GM18498 (cell line): ENCODE measurements around the gene SLC37A2.
"Not testable (repeated sequence)": the region's sequence is repeated elsewhere in the genome, so short reads cannot be mapped to it uniquely, and the experiment has no call there.

Source experiments
- ATAC-seq: cut with Tn5 transposase; IDR thresholded peaks from one replicate; pipeline ENCODE4 v1.9.1; 2021; ENCODE audit warnings: mild to moderate bottlenecking, moderate library complexity; ENCODE audit not compliant: unreplicated experiment

SLC37A2 gene

GRCh38 chr11:125083312-125084056, 20.4 kb downstream of the SLC37A2 start:
- ATAC-seq = no peak

GRCh38 chr11:125084057-125084416, 20.9 kb downstream of the SLC37A2 start:
- ATAC-seq = no peak

DNA sequence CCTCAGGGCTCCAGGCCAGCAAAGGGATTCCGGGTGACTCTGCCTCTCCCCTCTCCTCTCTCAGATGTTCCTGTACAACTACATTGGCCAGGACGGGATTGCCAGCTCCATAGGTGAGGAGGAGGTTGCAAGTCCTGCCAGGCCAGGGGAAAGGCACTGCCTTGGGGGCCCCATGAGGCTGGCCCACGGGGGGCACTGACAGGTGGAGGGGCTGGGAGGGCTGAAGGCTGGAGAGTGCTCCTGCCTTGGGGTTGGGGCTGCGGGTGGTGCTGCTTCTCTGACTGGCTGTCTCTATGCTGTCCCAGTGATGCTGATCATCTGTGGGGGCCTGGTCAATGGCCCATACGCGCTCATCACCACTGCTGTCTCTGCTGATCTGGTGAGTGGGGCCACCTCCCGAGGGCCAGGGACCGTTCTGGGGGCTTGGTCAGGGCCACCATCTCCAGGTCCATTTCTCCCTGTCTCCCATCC, 21.7 kb downstream of the SLC37A2 start:
- no peak for ATAC-seq

GRCh38 chr11:125085301-125086081, 22.4 kb downstream of the SLC37A2 start:
- no peak for ATAC-seq

DNA sequence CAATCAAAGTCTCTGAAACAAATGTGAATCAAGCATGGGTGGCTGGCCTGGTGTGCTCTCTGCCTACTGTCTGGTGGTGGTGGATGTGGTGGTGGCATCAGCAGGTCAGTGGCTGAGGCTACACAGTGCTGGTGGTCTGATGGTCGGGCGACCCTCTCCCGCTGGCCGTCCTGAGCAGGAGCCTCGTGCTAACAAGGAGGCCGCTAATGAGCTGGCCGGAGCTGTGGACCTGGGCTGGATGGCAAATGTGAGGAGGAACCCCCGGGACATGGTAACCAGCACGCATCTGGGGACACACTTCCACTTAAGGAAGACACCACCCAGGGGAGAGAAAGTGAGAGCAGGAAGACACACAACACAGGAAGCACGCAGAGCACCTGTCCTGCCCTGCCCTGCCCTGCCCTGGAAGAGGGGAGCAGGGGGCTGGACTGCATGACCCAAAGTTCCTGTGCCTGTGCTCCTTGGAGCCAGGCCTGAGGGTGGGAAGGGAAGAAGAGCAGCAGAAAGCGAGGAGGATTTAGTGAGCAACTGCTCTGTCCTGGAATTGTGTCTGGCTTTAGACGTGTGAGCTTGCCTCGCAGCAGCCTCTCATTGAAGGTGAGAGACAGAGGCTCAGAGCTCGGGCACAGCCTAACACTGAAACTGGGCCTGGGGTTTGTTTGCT, 23.7 kb downstream of the SLC37A2 start:
- no peak for ATAC-seq

- ATAC-seq = no peak
These were observed 25.0 kb downstream of the SLC37A2 start for GRCh38 chr11:125088123-125088522.

GRCh38 chr11:125088576-125089455, 25.7 kb downstream of the SLC37A2 start:
- ATAC-seq = no peak

- ATAC-seq = not testable (repeated sequence)
These were observed 26.4 kb downstream of the SLC37A2 start for GRCh38 chr11:125089481-125089880.

GRCh38 chr11:125090151-125090550, 27.0 kb downstream of the SLC37A2 start:
- ATAC-seq = not testable (repeated sequence)

DNA sequence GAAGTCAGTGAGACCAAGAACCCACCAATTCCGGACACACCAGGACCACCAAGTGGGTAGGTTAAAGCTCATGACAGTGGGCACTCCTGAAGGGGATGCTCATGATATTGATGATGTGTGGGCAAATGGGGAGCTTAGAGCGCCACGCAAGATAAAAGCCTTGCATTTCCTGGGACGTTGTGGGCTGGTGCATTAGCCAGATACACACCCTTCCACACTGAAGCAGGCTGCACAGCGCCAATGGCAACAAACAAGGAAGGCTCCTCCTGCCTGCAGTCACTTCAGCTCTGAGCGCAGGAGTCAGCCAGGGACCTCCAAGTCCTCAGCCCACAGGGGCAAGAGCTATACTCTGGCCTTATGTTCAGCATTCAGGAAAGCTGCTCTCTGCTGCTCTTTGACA, 27.7 kb downstream of the SLC37A2 start:
- no peak for ATAC-seq

DNA sequence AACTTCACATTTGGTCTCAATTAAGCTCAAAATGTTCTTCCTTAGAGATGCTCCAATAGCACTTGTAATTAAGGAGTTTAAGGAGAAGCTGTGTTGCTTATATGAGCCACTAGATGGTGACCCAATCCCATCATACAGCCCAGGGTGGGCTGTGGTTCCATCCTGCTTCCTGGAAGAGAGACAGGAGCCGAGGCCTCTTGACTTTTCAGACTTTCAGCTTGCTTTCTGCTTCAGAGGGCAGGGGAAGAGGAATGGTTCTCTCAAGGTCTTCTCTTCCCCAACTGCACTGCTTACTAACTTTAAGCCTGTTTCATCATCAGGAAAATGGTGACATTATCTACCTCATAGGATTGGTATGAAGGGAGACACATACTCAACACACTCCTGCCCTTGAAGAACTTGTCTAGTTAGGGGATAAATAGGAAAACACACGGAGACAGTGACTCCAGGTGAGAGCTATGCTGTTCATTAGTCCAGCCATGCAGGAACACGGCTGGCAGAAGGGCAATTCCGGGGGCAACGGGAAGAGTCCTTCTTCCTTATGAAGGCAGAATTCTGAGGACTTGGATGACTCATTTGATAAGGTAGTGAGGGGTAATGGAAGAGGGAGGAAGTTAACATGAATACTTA, 28.3 kb downstream of the SLC37A2 start:
- ATAC-seq = peak; percentile 50

DNA sequence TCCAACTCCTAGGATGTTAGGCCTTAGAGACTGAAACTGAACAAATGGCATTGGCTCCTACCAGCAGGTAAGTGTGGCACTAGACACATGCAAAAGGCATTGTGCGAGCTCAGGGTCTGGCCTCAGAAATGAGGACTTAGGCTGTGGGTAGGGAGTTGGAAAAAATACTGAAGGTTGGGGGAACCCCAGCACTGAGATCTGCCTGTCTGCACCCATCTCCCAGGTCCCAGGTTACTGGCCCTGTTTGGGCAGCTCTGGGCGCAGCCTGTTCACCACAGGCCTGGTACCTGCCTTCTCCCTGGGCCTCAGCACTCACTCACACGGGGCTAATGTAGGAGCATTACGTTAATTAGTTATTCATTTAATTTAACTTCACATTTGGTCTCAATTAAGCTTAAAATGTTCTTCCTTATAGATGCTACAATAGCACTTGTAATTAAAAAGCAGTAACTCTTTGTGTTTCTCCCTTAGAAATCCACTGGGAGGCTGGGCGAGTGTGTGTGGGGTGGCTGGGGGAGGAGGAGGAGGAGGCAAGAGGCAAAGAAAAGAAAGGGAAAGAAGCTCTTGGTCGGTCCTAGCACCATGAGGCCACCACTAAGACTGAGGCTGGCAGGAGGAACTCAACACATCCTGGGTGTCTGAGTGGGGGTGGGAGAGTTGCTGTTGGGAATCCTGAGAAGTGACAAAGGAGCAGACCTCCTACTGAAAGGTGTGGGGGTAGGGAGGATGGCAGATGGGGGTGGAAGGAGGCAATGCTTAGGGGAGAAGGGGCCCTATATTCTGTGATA, 29.0 kb downstream of the SLC37A2 start:
- ATAC-seq = no peak

DNA sequence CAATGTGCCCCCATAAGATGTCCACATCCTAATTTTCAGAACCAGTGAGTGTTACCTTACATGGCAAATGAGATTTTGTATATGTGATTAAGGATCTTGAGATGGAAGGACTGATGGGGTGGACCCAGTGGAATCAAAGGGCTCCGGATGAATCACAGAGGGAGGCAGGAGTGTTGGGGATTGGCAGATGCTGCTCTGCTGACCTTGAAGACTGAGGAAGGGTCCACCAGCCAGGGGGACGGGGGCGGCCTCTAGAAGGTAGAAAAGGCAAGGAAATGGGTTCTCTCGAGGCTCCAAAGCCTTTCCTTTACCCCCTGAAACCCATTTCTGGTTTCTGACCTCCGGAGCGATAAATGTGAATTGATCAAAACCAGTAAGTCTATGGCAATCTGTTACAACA, 29.6 kb downstream of the SLC37A2 start:
- ATAC-seq = no peak

DNA sequence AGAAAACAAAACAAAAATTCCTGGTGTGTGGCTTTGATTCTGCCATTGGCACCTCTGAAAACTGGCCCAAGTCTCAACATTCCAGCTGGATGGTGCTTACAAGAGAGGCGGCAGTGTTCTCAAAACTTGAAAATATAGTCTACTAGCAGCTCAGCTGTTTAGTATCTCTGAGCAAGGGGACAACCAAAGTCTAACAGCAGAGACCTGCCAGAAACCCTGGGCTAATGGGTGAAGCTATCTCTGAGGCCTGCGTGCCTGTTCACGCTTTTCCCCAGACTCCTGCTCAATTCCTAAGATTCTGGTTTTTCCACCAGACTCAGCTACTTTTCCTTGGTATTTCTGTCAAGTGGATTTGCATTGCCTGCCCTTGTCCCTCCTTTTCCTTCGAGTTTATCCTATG, 30.4 kb downstream of the SLC37A2 start:
- ATAC-seq = no peak

GRCh38 chr11:125094731-125095130, 31.6 kb downstream of the SLC37A2 start:
- ATAC-seq = no peak

DNA sequence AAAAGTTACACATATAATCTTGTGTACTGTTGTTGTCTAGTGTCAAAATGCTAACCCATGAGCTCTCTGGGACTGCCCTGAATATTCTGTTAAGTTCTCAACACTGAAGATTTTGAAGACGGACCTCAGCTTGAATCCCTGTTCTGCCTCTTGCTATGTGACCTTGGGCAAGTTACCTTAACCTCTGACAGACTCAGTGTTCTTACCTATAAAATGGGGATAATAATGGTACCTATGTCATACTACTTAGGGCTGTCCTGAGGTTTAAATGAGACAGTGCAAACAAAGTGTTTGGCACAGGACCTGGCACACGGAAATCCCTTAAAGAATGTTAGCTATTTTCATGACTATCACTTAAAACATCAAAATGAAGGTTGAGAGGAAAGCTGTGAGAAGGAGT, 37.0 kb downstream of the SLC37A2 start:
- ATAC-seq = no peak

DNA sequence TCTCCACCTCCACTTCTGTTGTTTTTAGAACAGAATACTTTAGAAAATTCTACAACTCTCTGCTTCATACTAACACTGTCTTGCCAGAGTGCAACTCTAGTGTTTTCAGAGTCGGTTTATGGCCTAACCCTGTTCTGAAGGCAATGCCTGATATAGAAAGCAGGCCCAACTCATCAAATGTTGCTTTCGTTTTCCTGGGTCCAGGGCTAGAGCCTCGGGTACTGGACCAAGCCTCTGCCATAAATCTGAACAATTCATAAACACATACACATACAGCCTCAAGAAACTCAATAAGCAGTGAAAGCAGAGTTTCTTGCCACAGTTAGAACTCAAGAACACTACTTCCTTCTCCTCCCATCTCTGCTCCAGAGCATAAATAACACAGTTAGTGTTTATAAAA, 38.5 kb downstream of the SLC37A2 start:
- no peak for ATAC-seq

DNA sequence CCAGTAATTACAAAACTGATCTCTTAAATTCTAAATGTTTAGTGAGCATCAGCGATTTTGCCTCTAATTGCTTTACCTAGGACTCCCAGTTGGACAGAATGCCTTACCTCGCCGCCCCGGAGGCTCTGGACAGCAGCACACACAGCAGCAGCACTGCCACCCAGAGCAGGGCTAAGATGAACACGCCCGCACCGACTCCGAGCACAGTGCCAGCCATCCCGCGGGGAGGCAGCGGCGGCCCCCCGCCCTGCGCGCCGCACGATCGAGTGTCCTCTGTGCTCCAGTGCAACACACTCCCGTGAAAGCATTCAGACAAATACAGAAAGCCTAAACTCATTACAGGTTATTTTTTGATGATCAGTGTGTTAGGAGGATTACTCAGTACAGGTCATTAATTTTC, 38.9 kb downstream of the SLC37A2 start:
- ATAC-seq = no peak

- no peak for ATAC-seq
These were observed 39.4 kb downstream of the SLC37A2 start for GRCh38 chr11:125102510-125102909.

DNA sequence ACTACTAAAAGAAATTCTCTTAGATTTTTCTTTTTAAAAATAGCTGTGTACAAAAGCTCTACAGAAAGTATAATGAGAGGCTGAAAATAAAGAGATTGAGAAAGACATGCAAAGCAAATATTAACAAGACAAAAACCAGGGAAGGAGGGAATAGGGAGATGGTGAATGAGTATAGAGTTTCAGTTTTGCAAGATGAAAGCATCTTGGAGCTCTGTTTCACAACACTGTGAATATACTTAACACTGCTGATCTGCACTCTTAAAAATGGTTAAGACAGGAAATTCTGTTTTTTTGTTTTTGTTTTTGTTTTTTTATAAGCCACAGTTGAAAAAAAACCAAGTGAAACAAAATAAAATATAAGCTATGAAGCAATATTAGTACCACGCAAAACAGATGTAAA, 42.8 kb downstream of the SLC37A2 start:
- no peak for ATAC-seq
